ENCODE measurements around the gene ECT2.
"Not testable (repeated sequence)": the region's sequence is repeated elsewhere in the genome, so short reads cannot be mapped to it uniquely, and the experiment has no call there.

Gene ECT2, protein sequence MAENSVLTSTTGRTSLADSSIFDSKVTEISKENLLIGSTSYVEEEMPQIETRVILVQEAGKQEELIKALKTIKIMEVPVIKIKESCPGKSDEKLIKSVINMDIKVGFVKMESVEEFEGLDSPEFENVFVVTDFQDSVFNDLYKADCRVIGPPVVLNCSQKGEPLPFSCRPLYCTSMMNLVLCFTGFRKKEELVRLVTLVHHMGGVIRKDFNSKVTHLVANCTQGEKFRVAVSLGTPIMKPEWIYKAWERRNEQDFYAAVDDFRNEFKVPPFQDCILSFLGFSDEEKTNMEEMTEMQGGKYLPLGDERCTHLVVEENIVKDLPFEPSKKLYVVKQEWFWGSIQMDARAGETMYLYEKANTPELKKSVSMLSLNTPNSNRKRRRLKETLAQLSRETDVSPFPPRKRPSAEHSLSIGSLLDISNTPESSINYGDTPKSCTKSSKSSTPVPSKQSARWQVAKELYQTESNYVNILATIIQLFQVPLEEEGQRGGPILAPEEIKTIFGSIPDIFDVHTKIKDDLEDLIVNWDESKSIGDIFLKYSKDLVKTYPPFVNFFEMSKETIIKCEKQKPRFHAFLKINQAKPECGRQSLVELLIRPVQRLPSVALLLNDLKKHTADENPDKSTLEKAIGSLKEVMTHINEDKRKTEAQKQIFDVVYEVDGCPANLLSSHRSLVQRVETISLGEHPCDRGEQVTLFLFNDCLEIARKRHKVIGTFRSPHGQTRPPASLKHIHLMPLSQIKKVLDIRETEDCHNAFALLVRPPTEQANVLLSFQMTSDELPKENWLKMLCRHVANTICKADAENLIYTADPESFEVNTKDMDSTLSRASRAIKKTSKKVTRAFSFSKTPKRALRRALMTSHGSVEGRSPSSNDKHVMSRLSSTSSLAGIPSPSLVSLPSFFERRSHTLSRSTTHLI

DNA sequence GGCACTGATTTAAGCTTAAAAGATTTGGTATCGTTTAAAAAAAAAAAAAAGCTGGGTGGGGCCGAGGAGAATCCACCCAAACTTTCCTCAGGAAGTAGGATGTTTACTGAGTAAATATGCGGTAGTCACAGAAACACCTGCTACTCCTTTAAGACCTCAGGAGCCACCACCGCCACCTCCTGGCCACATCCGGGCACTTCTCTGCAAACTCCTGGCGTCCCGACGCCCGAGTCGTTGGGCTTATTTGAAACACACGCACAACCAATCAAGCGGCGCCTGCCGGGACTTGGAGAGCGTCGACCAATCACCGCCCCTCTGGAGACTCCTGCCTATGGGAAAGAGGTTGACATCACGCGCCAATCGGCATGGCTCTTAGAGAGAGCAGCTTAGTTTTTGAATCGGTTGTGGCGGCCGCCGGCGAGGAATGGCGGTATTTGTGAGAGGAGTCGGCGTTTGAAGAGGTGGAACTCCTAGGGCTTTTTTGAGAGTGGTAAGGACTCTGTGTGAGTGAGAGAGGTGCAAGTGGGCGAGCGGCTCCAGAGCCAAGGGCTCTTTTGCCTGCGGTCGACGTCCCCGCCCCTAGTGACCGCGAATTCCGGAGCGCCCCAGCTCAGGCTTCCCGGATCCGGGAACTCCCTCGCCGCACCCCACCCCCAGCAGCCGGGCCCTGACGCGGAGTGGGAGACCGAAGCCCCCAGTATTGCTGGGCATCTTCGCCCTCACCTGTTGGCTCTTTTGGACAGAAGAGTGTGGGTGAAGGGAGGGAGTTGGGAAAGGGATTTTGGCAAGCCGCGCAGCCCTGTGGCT is at the start of gene ECT2:
ECT2 (plus strand) TSS at position 359 of the 807 bp plus-strand sequence. CDS start 3,805 bp downstream, outside the sequence.
- peak; percentile 97 to 100 (median 98) for DNase-seq
- intact Hi-C loops (cut with DNase I): loop anchor here (2.0 kb wide), 1 partner anchor 40 kb away; the partner anchor contains the start of gene NCEH1

DNA sequence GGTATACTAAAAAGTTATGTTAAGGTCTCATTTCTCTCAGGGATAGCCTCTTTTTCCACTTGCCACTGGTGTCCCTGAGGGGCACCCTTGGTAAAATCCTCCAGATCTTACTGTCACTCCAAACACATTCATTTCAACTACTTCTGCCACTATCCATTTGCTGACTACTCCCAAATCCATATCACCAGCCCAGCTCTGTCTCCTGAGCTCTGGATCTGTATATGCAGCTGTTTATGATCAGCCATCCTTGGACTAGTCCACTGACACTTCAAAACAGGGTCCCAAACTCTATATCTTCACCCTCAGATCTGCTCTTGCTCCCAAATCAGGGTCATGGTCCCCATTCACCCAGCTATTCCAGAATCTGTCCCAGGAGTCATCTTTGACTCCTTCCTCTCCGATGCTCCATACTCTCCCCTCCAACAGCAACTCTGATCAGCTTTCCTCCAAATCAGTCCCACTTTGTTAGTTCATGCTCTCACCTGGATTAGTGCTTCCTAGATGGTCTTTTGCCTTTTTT is 49.5 kb upstream of the ECT2 start:
- intact Hi-C loops (cut with DNase I): no loop called here
- no peak for DNase-seq

DNA sequence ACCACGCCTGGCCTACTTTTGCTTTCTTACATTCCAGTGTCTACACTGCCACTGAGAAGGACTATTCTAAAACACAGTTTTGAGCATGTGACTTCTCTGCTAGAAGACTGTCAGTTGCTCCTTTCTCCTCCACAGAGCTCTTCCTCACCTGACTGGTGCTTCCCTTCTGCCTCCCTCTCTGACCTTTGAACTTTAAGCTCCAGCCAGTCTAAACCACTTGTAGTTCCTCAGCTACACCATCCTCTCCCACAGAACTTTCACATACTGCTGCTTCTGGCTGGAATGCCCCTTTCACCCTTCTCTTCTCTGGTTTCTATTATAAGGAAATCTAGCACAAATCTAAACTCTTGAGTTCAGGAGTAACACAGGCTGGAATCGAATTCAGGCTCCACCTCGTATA is 48.8 kb upstream of the ECT2 start:
- intact Hi-C loops (cut with DNase I): no loop called here
- no peak for DNase-seq

DNA sequence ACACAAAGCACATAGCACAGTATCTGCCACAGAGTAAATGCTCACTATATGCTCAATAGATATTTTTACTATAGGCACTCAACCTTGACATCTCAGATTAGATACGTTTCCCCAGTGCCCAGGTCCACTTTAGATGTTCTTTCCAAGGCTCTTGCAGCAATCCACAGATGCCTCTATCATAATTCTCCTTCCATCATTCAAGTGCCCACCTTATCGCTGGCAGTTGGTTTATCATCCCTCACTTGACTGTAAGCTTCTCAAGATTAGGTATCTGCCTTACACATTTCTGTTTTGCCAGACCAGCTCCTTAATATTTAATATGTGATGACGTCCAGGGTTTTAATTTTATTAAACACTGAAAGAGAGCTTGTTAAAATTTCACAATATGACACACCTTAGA is 48.3 kb upstream of the ECT2 start:
- intact Hi-C loops (cut with DNase I): no loop called here

DNA sequence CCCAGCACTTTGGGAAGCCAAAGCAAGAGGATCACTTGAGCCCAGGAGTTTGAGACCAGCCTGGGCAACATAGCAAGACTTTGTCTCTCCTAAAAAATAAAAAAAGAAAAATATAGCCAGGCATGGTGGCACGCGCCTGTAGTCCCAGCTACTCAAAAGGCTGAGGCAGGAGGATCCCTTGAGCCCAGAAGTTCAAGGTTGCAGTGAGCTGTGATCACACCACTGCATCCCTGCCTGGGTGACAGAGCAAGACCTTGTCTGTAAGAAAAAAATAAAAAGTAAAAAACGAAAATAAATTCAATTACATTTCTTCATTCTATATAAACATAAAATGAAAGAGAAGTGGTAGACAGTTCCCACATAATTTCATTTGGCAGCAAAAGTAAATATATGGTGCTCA is 47.8 kb upstream of the ECT2 start:
- intact Hi-C loops (cut with DNase I); DNase-seq: not testable (repeated sequence)

More for the DNA sequence above, 48.3 kb upstream of the ECT2 start:
- DNase-seq: no peak

DNA sequence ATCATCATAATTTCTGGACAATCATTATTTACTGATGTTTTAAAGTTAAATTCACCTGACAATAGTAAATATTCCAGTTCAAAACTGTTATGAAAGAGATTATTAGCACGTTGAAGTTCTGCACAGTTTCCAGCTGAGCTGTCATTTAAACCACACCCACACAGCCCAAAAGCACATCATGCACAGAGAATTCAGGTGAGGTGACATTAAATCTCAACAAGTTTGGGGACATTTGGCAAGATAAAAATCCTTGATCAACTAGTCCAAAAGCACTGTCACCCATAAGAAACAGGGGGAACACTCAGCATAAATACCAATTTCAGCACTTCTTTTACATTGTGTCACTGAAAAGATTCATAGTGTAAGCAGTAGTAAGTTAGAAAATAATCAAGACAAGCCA is 46.5 kb upstream of the ECT2 start:
- DNase-seq: no peak
- intact Hi-C loops (cut with DNase I): no loop called here

DNA sequence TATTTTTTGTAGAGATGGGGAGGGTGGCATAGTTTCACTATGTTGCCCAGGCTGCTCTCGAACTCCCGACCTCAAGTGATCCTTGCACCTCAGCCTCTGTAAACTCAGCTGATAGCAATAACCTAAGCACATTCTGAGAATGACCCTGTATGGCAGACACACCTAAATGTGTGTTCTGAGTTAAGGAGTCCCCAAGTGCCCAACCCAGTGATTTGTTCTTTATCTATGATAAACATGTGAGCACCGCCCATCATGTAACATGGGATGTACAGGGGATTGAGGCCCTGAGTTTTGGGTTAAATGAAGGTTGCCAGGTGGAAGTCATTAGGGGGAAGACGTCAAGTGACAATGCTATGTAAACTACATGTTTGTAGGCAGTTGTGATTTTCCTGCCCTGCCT is 45.4 kb upstream of the ECT2 start:
- intact Hi-C loops (cut with DNase I): no loop called here
- DNase-seq: no peak

DNA sequence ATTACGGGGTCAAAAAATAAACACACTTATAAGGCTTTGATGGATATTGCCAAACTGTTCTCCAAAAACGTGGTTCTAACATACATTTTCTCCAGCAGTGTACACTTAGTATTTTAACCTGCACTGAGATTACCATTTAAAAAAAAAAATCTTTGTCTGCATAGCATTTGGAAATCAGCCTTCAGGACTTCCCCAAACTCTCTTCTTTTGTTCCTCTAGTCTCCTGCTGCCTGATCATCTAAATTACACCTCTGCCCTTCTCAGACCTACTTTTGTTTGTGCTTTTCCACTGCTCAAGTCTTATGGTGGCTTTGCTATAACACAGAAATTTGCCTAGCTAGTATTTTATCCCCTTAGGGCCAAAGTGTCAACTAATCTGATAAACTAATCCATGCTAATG is 43.5 kb upstream of the ECT2 start:
- no peak for DNase-seq
- intact Hi-C loops (cut with DNase I): no loop called here

DNA sequence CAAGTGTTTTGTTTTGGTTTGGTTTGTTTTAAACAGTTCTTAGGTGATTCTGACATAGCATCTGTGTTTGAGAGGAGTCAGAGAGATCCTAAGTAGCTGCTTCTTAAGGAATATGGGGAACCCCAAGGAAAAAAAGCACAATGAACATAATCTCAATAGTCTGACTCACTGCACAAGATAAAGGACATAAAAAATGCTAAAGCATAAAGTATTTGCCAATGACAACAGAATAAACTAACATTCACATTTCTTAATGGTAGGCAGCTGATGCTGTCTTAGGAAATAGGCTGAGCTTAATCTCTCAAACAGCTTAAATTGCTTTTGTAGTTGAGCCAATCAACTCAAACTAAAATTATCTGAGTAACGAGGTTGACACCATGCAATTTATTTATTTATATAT is 42.6 kb upstream of the ECT2 start:
- no peak for DNase-seq
- intact Hi-C loops (cut with DNase I): no loop called here

DNA sequence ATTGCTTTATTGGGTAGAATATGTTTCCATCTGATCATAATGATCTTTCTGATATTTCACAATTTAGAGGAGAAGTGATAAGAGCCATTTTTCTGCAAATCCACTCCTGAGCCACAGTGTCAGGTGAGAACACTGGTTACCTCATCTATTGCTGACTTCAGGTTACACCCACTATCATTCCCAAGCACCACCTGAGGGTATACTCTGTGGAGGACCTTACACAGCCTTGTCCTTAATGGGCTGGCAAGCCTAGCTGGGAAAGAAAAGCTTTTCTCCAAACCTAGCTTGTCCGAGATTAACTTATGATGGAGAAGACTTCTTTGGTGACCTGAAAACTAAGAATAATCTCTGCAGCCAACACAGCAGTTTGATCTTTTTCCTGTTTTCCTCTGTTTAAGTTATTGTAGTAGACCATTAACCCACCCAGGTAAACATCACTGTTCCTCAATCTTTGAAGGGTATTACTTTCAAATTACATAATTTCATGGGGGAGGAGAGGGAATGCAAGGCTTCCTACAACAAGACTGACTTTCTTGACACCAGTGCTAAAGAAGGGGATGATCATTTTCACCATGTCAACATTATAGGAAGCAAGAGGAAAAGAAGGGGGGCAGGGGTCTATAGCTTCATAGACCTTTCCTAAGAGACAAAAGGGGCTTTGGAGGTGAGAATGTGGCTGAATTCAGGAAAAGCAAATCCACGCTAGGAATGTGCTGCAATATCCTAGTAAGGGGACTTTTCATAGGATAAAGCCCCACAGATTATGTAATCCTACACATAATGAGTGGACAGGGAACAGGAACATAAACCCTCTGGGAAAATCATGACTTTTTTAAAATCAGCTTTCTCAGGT is 41.4 kb upstream of the ECT2 start:
- DNase-seq: no peak
- intact Hi-C loops (cut with DNase I): no loop called here

DNA sequence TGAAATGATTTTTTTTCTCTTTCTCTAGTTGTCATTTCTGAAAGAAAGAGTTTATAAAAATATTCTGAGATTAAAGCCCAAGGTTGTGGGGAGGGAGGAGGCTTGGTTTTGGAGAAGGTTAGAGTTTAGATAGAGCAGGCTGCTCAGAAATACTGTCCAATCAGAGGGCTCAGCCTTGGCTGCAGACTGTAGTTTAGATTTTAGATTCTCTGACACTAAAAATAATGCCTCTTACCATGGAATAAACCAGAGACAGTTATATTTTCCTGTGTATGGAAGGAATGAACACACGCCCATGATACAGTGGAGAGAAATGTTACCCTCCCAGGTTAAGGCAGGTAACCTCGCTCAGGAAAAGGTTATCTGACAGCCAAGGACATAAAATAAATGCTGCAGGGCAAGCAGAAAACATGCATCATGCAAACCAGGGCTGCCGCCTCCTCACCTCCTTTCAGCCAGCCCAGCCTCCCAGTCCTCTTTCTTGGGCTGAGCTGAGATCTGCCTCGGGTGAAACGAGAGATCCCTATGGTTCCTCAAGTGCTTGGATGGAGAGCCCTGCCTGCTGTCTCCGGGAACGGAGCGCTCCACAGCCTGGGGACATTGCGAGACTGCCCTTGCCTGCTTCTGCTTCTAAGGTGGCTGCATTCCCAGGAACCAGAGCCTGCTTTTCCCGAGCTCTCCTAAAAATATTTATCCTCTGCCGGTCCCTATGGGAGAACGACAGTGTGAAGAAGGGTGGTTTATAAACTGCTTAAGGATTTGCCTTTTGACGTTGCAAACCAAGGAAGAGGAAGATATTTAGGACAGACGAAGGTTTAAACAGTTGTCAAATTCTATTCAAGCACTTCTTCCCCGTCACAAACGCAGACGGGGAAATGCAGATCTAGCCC is 40.5 kb upstream of the ECT2 start:
- intact Hi-C loops (cut with DNase I): loop anchor here (2.0 to 5.0 kb wide), 2 partner anchors 33 to 41 kb away; partner anchors contain the start of gene ECT2
- DNase-seq: peak; percentile 17 to 89 (median 30)

DNA sequence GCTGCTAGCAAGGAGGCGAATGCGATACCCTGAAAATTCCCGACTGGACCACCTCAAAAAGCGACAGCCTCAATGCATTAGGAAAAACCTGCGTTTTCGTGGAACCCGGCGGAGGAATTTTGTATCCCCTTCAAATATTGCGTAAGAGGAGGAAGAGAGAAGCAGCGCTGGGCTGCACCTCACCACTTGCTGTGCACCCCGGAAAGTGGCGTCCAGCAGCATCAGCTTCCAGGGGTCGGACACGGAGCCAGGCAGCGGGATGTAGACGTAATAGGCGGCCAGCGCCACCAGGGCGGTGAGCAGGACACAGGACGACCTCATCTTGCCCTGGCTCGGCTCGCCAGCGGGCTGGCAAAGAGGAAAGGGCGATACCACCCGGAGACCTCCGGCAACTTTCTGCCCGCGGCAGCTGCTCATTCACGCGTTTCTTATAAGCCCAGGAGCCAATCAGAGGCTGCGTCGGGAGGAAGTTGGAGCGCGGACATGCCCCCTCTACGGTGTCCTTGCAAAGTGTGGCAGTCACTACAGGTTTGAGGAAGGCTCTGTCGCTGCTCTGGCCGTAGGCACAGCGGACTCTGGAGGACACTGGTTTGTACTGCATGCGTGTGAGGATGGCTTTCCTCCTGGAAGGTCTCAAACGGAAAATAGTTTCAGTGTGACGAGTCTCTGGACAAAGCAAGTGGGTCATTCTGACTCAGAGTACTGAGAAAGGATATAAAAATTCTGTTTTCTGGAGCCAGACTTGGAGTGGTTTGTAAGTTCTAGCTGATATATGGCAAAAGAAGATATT is 39.7 kb upstream of the ECT2 start, which contains the start of gene NCEH1:
NCEH1 (minus strand) TSS at position 404 of the 790 bp plus-strand sequence; CDS start at position 321, 83 bp downstream.
- peak; percentile 67 to 98 (median 88) for DNase-seq
- intact Hi-C loops (cut with DNase I): loop anchor here (2.0 to 5.0 kb wide), 2 partner anchors 34 to 40 kb away; partner anchors contain the start of gene ECT2

DNA sequence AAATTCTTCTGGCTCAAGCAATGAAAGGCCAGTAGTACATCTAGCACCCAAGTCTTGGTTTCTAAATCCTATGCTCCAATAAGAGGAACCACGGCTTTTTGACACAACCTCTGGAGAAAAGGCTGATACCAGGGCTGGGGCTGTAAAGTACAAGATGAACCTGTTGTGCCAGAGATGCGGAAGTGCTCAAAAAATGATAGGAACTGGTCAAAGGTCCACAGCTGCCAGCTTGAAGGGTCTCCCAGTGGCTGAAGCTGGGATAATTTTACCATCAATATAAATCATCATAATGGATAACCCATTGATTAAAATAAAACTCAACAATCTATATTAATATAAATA is 39.1 kb upstream of the ECT2 start:
- intact Hi-C loops (cut with DNase I): loop anchor here (2.0 to 5.0 kb wide), 2 partner anchors 34 to 39 kb away; partner anchors contain the start of gene ECT2
- DNase-seq: no peak

DNA sequence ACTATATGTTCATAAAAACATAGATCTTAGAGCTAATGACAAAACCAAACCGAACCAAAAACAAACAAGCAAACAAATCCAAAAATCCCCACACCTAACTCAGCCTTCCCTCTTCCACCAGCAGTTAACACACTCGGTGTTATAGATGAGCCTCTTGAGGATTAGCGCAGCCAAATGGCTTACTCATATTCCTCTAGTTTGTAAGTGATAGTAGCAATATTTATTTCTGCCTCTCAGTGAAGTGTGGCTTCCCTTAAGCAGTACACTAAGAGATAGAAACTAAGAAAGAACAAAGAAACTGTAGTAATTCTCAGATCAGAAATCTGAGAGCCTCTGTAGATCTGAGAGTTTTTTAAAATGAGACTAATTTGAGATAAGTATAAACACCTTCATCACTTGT is 37.2 kb upstream of the ECT2 start:
- intact Hi-C loops (cut with DNase I): loop anchor here (5.0 kb wide), 1 partner anchor 36 kb away; no protein-coding TSS in a partner anchor
- no peak for DNase-seq

DNA sequence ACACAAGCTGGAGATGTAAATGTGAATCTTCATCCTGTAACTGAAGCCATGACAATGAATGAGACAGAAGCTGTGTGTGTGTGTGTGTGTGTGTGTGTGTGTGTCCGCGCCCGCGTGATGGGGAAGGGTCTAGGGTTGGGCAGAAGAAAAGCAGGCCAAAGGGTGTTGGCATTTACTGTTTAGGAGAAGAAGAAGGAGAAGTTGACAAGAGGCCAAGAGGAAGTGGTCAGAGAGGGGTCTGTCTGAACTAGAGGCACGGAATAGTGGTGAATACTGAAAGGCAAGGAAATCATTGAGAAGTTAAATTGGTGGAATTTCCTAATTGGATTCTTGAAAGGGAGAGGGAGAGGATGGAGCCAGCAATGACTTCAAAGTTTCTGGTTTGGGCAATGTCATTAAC is 34.0 kb upstream of the ECT2 start:
- no peak for DNase-seq
- intact Hi-C loops (cut with DNase I): no loop called here

DNA sequence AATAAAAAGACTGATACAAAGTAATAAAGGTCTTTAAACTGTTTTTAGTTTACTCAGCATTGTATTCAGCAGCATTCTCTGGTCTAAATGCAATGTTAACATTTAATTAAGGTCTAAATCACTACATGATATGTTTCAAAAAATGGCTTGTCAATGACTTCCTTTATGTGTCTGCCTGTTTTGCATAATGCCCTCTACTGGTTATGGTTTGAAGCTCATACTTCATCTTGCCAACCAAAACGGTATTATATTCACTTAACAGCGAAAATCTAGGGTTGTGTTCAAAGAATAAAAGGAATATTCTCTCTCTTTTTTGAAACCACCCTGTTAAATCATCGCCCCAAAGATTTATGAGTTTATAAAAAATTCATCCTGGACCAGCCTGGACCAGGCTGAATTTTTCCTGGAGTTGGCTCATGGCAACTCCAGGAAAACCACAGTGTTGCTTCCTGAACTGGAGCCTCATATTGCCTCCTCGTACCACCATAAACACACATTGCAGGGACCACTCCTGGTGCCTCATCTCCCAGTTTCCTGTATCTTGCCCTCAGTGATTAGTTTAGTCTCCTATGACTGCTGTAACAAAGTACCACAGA is 32.9 kb upstream of the ECT2 start:
- intact Hi-C loops (cut with DNase I): no loop called here
- no peak for DNase-seq

DNA sequence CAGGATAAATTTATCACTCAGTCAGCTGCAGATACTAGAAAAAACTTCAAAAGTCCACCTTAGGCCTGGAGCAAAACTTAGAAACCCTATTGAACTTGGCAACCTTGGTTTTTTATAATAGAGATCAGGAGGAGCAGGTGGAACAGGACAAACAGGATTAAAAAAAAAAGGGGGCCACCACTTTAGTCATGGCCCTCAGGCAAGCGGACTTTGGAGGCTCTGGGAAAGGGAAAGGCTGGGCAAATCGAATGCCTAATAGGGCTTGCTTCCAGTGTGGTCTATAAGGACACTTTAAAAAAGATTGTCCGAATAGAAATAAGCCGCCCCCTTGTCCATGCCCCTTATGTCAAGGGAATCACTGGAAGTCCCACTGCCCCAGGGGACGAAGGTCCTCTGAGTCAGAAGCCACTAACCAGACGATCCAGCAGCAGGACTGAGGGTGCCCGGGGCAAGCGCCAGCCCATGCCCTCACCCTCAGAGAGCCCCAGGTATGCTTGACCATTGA is 27.9 kb upstream of the ECT2 start:
- intact Hi-C loops (cut with DNase I); DNase-seq: not testable (repeated sequence)

Measured in posterior cingulate gyrus (tissue), 11 donors.